ENCODE data around the gene PHF2. TPM values are rescaled to one million over a fixed set of nuclear protein-coding genes. Genes with fewer than 3 reads are reported as not detected.

The PHF2 gene
- total RNA-seq, 1 experiment from 2014 or later, result 18.9 TPM

- no peak for TF ChIP-seq CTCF (IDR thresholded peaks at IDR 0.05; ENCODE audit: unreplicated experiment)
- Mint-ChIP-seq H3K9me3 (ENCODE audit: unreplicated experiment) (peaks cover 7% of the 10 kb centered on the region), H3K4me3 (ENCODE audit: unreplicated experiment) (no peak overlapping the region), H3K4me1 (ENCODE audit: insufficient read depth, unreplicated experiment) (no peaks in the 10 kb centered on the region), H3K36me3 (ENCODE audit: insufficient read depth, unreplicated experiment) (no peaks in the 10 kb centered on the region), H3K27ac (ENCODE audit: low read depth, unreplicated experiment) (no peak overlapping the region), H3K27me3 (ENCODE audit: insufficient read depth, unreplicated experiment) (peaks cover 9% of the 10 kb centered on the region)
- intact Hi-C loops (cut with micrococcal nuclease), result no loop called here
- no peak for DNase-seq (ENCODE audit: unreplicated experiment)
- no TSS peak for BruUV-seq (replicated peaks)
- ChIA-PET CTCF (no interaction called here), POLR2A (no interaction called here)
These were observed 148.5 kb downstream of the PHF2 start for GRCh38 chr9:93724852-93725251.

- no peak for DNase-seq (ENCODE audit: unreplicated experiment)
- Mint-ChIP-seq H3K27me3 (ENCODE audit: insufficient read depth, unreplicated experiment) (peaks cover 10% of the 10 kb centered on the region), H3K27ac (ENCODE audit: low read depth, unreplicated experiment) (no peak overlapping the region), H3K4me1 (ENCODE audit: insufficient read depth, unreplicated experiment) (no peaks in the 10 kb centered on the region), H3K4me3 (ENCODE audit: unreplicated experiment) (no peak overlapping the region), H3K9me3 (ENCODE audit: unreplicated experiment) (peaks cover 7% of the 10 kb centered on the region), H3K36me3 (ENCODE audit: insufficient read depth, unreplicated experiment) (no peaks in the 10 kb centered on the region)
- ChIA-PET CTCF (no interaction called here), POLR2A (no interaction called here)
- intact Hi-C loops (cut with micrococcal nuclease), result no loop called here
- BruUV-seq (replicated peaks), result no TSS peak
- TF ChIP-seq CTCF (IDR thresholded peaks at IDR 0.05; ENCODE audit: unreplicated experiment), result no peak
These were observed 149.0 kb downstream of the PHF2 start for GRCh38 chr9:93725382-93725781.

- no peaks in the 10 kb centered on the region for H3K4me1 Mint-ChIP-seq (ENCODE audit: insufficient read depth, unreplicated experiment)
- no peak overlapping the region for H3K4me3 Mint-ChIP-seq (ENCODE audit: unreplicated experiment)
- no peak for DNase-seq (ENCODE audit: unreplicated experiment)
- no peaks in the 10 kb centered on the region for H3K36me3 Mint-ChIP-seq (ENCODE audit: insufficient read depth, unreplicated experiment)
- no peak overlapping the region for H3K27ac Mint-ChIP-seq (ENCODE audit: low read depth, unreplicated experiment)
- TF ChIP-seq CTCF (IDR thresholded peaks at IDR 0.05; ENCODE audit: unreplicated experiment), result no peak
- no TSS peak for BruUV-seq (replicated peaks)
- H3K27me3 Mint-ChIP-seq (ENCODE audit: insufficient read depth, unreplicated experiment), result peaks cover 10% of the 10 kb centered on the region
- H3K9me3 Mint-ChIP-seq (ENCODE audit: unreplicated experiment), result peaks cover 7% of the 10 kb centered on the region
- intact Hi-C loops (cut with micrococcal nuclease), result no loop called here
- ChIA-PET CTCF (no interaction called here), POLR2A (no interaction called here)
These were observed 149.8 kb downstream of the PHF2 start for GRCh38 chr9:93726147-93726546.

Small RNA genes lying within 50 kb of the gene (microRNA-seq; reads per million reads assigned to microRNA genes)
- not detected for gene MIR548AU

Other genes starting within 250 kb of the PHF2 start
- gene FAM120A, start 124.9 kb upstream of the PHF2 start, total RNA-seq (2022), result 152 and 162 TPM in 2 replicates
- gene FAM120AOS, start 123.0 kb upstream of the PHF2 start, total RNA-seq (2022), result 47.4 and 50.1 TPM in 2 replicates

Measured in MCF 10A (cell line).